HepG2 (cell line): Measurements from ENCODE around the gene ARHGAP35.

Source experiments
- ATF3 ChIP-seq: sonication (generic); formaldehyde crosslinking; IDR thresholded peaks from 2 replicates; pipeline ENCODE4 v1.4.0; 2020; ENCODE audit warnings: missing genetic modification reagents
- CTCF ChIP-seq: sonication (generic); formaldehyde crosslinking; IDR thresholded peaks from 2 replicates; pipeline ENCODE4 v1.5.0; 2020; ENCODE audit warnings: mild to moderate bottlenecking, missing genetic modification reagents, moderate library complexity
- ERF ChIP-seq: IDR thresholded peaks from 2 replicates; pipeline ENCODE4 v1.6.1; 2018; ENCODE audit warnings: missing biosample characterization, missing genetic modification reagents
- FOXA1 ChIP-seq, 2 experiments: fragments of 450-650 bp in 1 of 2; sonication (generic) in 1 of 2; formaldehyde crosslinking in 1 of 2; IDR thresholded peaks; 2 replicates each; pipeline versions ENCODE4 v1.4.0 to v1.6.1; 2016 to 2020; ENCODE audit warnings: missing genetic modification reagents in 1 of 2
- GMEB1 ChIP-seq: sonication (generic); formaldehyde crosslinking; IDR thresholded peaks from 2 replicates; pipeline ENCODE4 v1.5.1; 2020; ENCODE audit warnings: missing genetic modification reagents, mild to moderate bottlenecking, borderline replicate concordance
- MEIS1 ChIP-seq: sonication (generic); formaldehyde crosslinking; IDR thresholded peaks from 2 replicates; pipeline ENCODE4 v1.9.0; 2021; ENCODE audit warnings: mild to moderate bottlenecking, missing genetic modification reagents, moderate library complexity, borderline replicate concordance
- POLR2A ChIP-seq, 2 experiments: IDR thresholded peaks; 2 replicates each; pipeline ENCODE4 v1.6.1; 2011; ENCODE audit warnings: low read depth in 2 of 2, low read length in 2 of 2, mild to moderate bottlenecking in 1 of 2, moderate library complexity in 1 of 2; ENCODE audit not compliant: insufficient read depth in 1 of 2
- SMARCE1 ChIP-seq: fragments of 450-650 bp; IDR thresholded peaks from 2 replicates; pipeline ENCODE4 v1.6.1; 2017; ENCODE audit warnings: borderline replicate concordance
- ZBTB44 ChIP-seq: sonication (generic); formaldehyde crosslinking; IDR thresholded peaks from 2 replicates; pipeline ENCODE4 v1.4.0; 2020; ENCODE audit warnings: missing genetic modification reagents
- ZNF225 ChIP-seq: sonication (generic); formaldehyde crosslinking; IDR thresholded peaks from 2 replicates; pipeline ENCODE4 v1.4.0; 2020; ENCODE audit warnings: mild to moderate bottlenecking, missing genetic modification reagents

GRCh38 chr19:46828484-46828883 lies 32.3 kb upstream of the ARHGAP35 start:
- TF ChIP-seq CTCF (CRISPR knock-in tag): no peak
- no peak for TF ChIP-seq GMEB1 (CRISPR knock-in tag)
- no peak for TF ChIP-seq FOXA1 (IDR thresholded peaks at IDR 0.05)
- no peak for TF ChIP-seq FOXA1 (CRISPR knock-in tag; IDR thresholded peaks at IDR 0.05)
- TF ChIP-seq POLR2A (IDR thresholded peaks at IDR 0.05; ENCODE audit: insufficient read depth in 1 of 2, low read depth in 2 of 2, low read length in 2 of 2): no peak
- no peak for TF ChIP-seq ERF (CRISPR knock-in tag)
- TF ChIP-seq ZBTB44 (CRISPR knock-in tag): no peak
- no peak for TF ChIP-seq ATF3 (CRISPR knock-in tag)
- TF ChIP-seq MEIS1 (CRISPR knock-in tag): no peak
- no peak for TF ChIP-seq SMARCE1
- TF ChIP-seq ZNF225 (CRISPR knock-in tag): no peak
